DOHH2 (cell line): ENCODE data around the gene TMEM212.

Source experiments
- EZH2phosphoT487 ChIP-seq: fragments of 200-600 bp; sonication (generic); IDR thresholded peaks from 2 replicates; pipeline ENCODE4 v1.6.1; 2017; ENCODE audit warnings: borderline replicate concordance, mild to moderate bottlenecking, antibody characterized with exemption, low read length, moderate library complexity, mixed read lengths
- TF ChIP-seq, protein P1 (sequence below): fragments of 200-600 bp; sonication (generic); IDR thresholded peaks from one replicate; pipeline ENCODE4 v1.5.1; 2014; ENCODE audit warnings: antibody characterized with exemption, mild to moderate bottlenecking, low read depth, low read length; ENCODE audit not compliant: poor library complexity, severe bottlenecking

DNA sequence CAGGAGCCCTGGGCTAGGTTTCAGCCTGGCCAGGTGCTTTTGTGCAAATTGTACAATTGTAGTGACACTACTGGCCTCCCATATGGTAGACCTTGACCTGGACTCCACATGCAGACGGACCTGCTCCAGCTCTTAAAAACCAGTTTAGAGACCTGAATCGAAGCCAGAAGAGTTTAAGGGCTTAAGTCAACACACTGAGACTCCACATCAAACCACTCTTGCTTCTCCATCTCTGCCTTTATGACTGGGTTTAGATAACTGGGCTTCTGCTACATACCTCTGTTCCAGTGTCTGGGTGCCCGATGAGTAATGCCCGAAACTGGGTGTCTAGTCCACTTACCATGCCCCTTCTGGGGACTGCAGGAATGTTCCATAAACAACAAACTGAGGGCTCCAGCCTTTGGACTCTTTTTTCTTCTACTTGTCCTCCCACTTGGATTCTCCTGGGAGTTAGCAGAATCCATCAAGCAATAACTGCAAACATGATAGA is 32.8 kb downstream of the TMEM212 start:
- TF ChIP-seq, protein P1, sequence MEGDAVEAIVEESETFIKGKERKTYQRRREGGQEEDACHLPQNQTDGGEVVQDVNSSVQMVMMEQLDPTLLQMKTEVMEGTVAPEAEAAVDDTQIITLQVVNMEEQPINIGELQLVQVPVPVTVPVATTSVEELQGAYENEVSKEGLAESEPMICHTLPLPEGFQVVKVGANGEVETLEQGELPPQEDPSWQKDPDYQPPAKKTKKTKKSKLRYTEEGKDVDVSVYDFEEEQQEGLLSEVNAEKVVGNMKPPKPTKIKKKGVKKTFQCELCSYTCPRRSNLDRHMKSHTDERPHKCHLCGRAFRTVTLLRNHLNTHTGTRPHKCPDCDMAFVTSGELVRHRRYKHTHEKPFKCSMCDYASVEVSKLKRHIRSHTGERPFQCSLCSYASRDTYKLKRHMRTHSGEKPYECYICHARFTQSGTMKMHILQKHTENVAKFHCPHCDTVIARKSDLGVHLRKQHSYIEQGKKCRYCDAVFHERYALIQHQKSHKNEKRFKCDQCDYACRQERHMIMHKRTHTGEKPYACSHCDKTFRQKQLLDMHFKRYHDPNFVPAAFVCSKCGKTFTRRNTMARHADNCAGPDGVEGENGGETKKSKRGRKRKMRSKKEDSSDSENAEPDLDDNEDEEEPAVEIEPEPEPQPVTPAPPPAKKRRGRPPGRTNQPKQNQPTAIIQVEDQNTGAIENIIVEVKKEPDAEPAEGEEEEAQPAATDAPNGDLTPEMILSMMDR = no peak
- no peak for TF ChIP-seq EZH2phosphoT487
